K562 (cell line): ENCODE data around the gene RYR1. TPM values are rescaled to one million over a fixed set of nuclear protein-coding genes. Genes with fewer than 3 reads are reported as not detected.

ENCODE experiments used
- CHD1 ChIP-seq: fragments of 200-600 bp; sonication (generic); IDR thresholded peaks from one replicate; pipeline ENCODE4 v1.6.1; 2012; ENCODE audit warnings: mild to moderate bottlenecking, moderate library complexity, low read length, inconsistent platforms
- ELF1 ChIP-seq: fragments of 200-800 bp; sonication (Bioruptor generic); IDR thresholded peaks from 2 replicates; pipeline ENCODE4 v1.6.1; 2016; ENCODE audit warnings: missing genetic modification characterization, missing compliant biosample characterization
- ERF ChIP-seq: fragments of 450-650 bp; formaldehyde crosslinking; IDR thresholded peaks from 2 replicates; pipeline ENCODE4 v1.4.0; 2020; ENCODE audit warnings: mild to moderate bottlenecking, mixed read lengths
- FOXA1 ChIP-seq: fragments of 450-650 bp; IDR thresholded peaks from 2 replicates; pipeline ENCODE4 v1.6.1; 2016; ENCODE audit warnings: mild to moderate bottlenecking, borderline replicate concordance
- FOXM1 ChIP-seq, 2 experiments: fragments of 450-650 bp in 1 of 2; sonication (generic) in 1 of 2; formaldehyde crosslinking in 1 of 2; IDR thresholded peaks; 2 replicates each; pipeline versions ENCODE4 v1.6.1 to v1.9.0; 2017 to 2022; ENCODE audit warnings: low read depth in 2 of 2, mild to moderate bottlenecking in 2 of 2, missing genetic modification reagents in 1 of 2, moderate library complexity in 1 of 2
- HDGF ChIP-seq: fragments of 450-650 bp; IDR thresholded peaks from 2 replicates; pipeline ENCODE4 v1.6.1; 2016
- HMG20A ChIP-seq: fragments of 450-650 bp; formaldehyde crosslinking; conservative IDR thresholded peaks from 2 replicates; pipeline ENCODE4 v1.4.0; 2020; ENCODE audit warnings: mild to moderate bottlenecking, mixed read lengths
- HMGN3 ChIP-seq: IDR thresholded peaks from 2 replicates; pipeline ENCODE4 v1.6.1; 2011; ENCODE audit warnings: borderline replicate concordance, low read depth, mild to moderate bottlenecking, mixed read lengths, low read length; ENCODE audit not compliant: insufficient read length; ENCODE audit errors: extremely low read depth
- KAT8 ChIP-seq: fragments of 450-650 bp; IDR thresholded peaks from 2 replicates; pipeline ENCODE4 v1.6.1; 2016; ENCODE audit warnings: low read depth, mild to moderate bottlenecking
- KDM2B ChIP-seq: fragments of 250-450 bp; sonication (Bioruptor Pico); IDR thresholded peaks from 2 replicates; pipeline ENCODE4 v1.8.0; 2021; ENCODE audit warnings: mild to moderate bottlenecking, moderate library complexity
- KLF6 ChIP-seq: fragments of 250-450 bp; sonication (Bioruptor Pico); IDR thresholded peaks from 2 replicates; pipeline ENCODE4 v1.4.0; 2020; ENCODE audit warnings: mild to moderate bottlenecking, moderate library complexity, borderline replicate concordance
- NCOR1 ChIP-seq: fragments of 450-650 bp; IDR thresholded peaks from 2 replicates; pipeline ENCODE4 v1.6.1; 2016; ENCODE audit warnings: mild to moderate bottlenecking, moderate library complexity
- NFE2L1 ChIP-seq: fragments of 450-650 bp; IDR thresholded peaks from 2 replicates; pipeline ENCODE4 v1.6.1; 2016; ENCODE audit warnings: missing genetic modification characterization, low read depth, mild to moderate bottlenecking, missing compliant biosample characterization, moderate library complexity, borderline replicate concordance
- NFYB ChIP-seq: IDR thresholded peaks from 2 replicates; pipeline ENCODE4 v1.6.1; 2011; ENCODE audit warnings: mild to moderate bottlenecking, moderate library complexity; ENCODE audit not compliant: insufficient read length; ENCODE audit errors: extremely low read depth
- NR1H2 ChIP-seq: sonication (generic); formaldehyde crosslinking; IDR thresholded peaks from 2 replicates; pipeline ENCODE4 v1.4.0; 2020; ENCODE audit warnings: mild to moderate bottlenecking, missing genetic modification reagents
- PHB2 ChIP-seq: fragments of 450-650 bp; IDR thresholded peaks from 2 replicates; pipeline ENCODE4 v1.6.1; 2017; ENCODE audit warnings: low read depth
- PHF20 ChIP-seq: fragments of 450-650 bp; IDR thresholded peaks from 2 replicates; pipeline ENCODE4 v1.6.1; 2018; ENCODE audit not compliant: partially characterized antibody
- RHOXF2B ChIP-seq: fragments of 250-450 bp; sonication (Bioruptor Pico); conservative IDR thresholded peaks from 2 replicates; pipeline ENCODE4 v1.5.1; 2021
- SIN3A ChIP-seq, 2 experiments: fragments of 150-350 bp in 1 of 2; IDR thresholded peaks; 2 replicates each; pipeline ENCODE4 v1.6.1; 2011 to 2016; ENCODE audit warnings: borderline replicate concordance in 2 of 2, low read depth in 2 of 2, low read length in 2 of 2, mild to moderate bottlenecking in 2 of 2, moderate library complexity in 2 of 2; ENCODE audit not compliant: control insufficient read depth in 1 of 2
- SMAD2 ChIP-seq: fragments of 150-350 bp; IDR thresholded peaks from 2 replicates; pipeline ENCODE4 v1.6.1; 2014; ENCODE audit warnings: low read depth, mild to moderate bottlenecking, low read length
- SRSF9 ChIP-seq: fragments of 200-400 bp; formaldehyde crosslinking; IDR thresholded peaks from 2 replicates; pipeline ENCODE4 v1.6.1; 2017; ENCODE audit warnings: low read depth, low read length, borderline replicate concordance
- ZBTB7A ChIP-seq: IDR thresholded peaks from 2 replicates; pipeline ENCODE4 v1.6.1; 2011; ENCODE audit warnings: low read depth, mild to moderate bottlenecking, low read length, moderate library complexity, borderline replicate concordance; ENCODE audit not compliant: control insufficient read depth
- polyA plus RNA-seq, 8 experiments: library from polyadenylated mRNA; depleted of rRNA in 4 of 8; stranded (reverse) in 5 of 8; unstranded in 3 of 8; fragments of >200 nt; fragmentation: Nextera tagmentation in 2 of 8; fragmentation: Illumina TruSeq in 1 of 8; extraction: Ambion mirVana in 2 of 8; extraction: Trizol in 1 of 8; gene quantifications; 2 replicates each; pipeline versions ENCODE4 v1.2.1 to v1.2.3, GENCODE V29; 2011 to 2014; ENCODE audit warnings: inconsistent platforms in 1 of 8, missing spikeins in 1 of 8
- total RNA-seq, 7 experiments: library from RNA; depleted of rRNA in 6 of 7; stranded (reverse); fragments of >200 nt in 6 of 7; fragmentation: Illumina TruSeq in 2 of 7; extraction: Trizol in 2 of 7; gene quantifications; 2 replicates each; pipeline versions ENCODE4 v1.2.1 to v1.2.3, GENCODE V29; 2011 to 2021; ENCODE audit warnings: low replicate concordance in 1 of 7
- TF ChIP-seq, protein P1 (sequence below): fragments of 450-650 bp; IDR thresholded peaks from 2 replicates; pipeline ENCODE4 v1.6.1; 2018; ENCODE audit not compliant: partially characterized antibody
- TF ChIP-seq, protein P2 (sequence below), 2 experiments: fragments of 250-450 bp in 1 of 2; fragments of 450-650 bp in 1 of 2; sonication (Bioruptor Pico) in 1 of 2; IDR thresholded peaks; 2 replicates each; pipeline versions ENCODE4 v1.6.1 to v1.8.0; 2016 to 2021; ENCODE audit warnings: mild to moderate bottlenecking in 2 of 2, moderate library complexity in 2 of 2, missing compliant biosample characterization in 1 of 2, missing genetic modification characterization in 1 of 2

RYR1 gene
- total and polyA plus RNA-seq, 9 of the 15 experiments (the other 6 are each of a cell fraction or from before 2014, with no cell fraction given), result 0.11 to 7.4 (median 3.7) TPM

GRCh38 chr19:38452430-38453366, 19.2 kb downstream of the RYR1 start (continued):
- no peak for TF ChIP-seq FOXA1
- no peak for TF ChIP-seq FOXM1 (IDR thresholded peaks at IDR 0.05; ENCODE audit: low read depth)
- TF ChIP-seq FOXM1 (CRISPR knock-in tag; IDR thresholded peaks at IDR 0.05; ENCODE audit: low read depth), result 0 out of 2 replicates have a peak, but pooled peaks have one; percentile 57
- TF ChIP-seq PHF20, result no peak
- 0 out of 2 replicates have a peak, but pooled peaks have one; percentile 77 for TF ChIP-seq HDGF
- no peak for TF ChIP-seq HMG20A (CRISPR knock-in tag)
- TF ChIP-seq, protein P1, sequence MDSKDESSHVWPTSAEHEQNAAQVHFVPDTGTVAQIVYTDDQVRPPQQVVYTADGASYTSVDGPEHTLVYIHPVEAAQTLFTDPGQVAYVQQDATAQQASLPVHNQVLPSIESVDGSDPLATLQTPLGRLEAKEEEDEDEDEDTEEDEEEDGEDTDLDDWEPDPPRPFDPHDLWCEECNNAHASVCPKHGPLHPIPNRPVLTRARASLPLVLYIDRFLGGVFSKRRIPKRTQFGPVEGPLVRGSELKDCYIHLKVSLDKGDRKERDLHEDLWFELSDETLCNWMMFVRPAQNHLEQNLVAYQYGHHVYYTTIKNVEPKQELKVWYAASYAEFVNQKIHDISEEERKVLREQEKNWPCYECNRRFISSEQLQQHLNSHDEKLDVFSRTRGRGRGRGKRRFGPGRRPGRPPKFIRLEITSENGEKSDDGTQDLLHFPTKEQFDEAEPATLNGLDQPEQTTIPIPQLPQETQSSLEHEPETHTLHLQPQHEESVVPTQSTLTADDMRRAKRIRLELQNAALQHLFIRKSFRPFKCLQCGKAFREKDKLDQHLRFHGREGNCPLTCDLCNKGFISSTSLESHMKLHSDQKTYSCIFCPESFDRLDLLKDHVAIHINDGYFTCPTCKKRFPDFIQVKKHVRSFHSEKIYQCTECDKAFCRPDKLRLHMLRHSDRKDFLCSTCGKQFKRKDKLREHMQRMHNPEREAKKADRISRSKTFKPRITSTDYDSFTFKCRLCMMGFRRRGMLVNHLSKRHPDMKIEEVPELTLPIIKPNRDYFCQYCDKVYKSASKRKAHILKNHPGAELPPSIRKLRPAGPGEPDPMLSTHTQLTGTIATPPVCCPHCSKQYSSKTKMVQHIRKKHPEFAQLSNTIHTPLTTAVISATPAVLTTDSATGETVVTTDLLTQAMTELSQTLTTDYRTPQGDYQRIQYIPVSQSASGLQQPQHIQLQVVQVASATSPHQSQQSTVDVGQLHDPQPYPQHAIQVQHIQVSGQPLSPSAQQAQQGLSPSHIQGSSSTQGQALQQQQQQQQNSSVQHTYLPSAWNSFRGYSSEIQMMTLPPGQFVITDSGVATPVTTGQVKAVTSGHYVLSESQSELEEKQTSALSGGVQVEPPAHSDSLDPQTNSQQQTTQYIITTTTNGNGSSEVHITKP, result no peak
- TF ChIP-seq ZBTB7A, result peak; percentile 45; the same call in 1 of the 2 replicates
- TF ChIP-seq SMAD2, result no peak
- no peak for TF ChIP-seq NCOR1
- TF ChIP-seq KDM2B, result peak; percentile 56; the same call in 1 of the 2 replicates
- no peak for TF ChIP-seq KLF6 (CRISPR knock-in tag)
- no peak for TF ChIP-seq PHB2
- TF ChIP-seq, protein P2, sequence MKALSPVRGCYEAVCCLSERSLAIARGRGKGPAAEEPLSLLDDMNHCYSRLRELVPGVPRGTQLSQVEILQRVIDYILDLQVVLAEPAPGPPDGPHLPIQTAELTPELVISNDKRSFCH (CRISPR knock-in tag; IDR thresholded peaks at IDR 0.05), result no peak
- TF ChIP-seq, protein P2 (tag; IDR thresholded peaks at IDR 0.05), result 0 out of 2 replicates have a peak, but pooled peaks have one; percentile 56
- TF ChIP-seq ERF (CRISPR knock-in tag), result no peak
- TF ChIP-seq KAT8, result no peak
- TF ChIP-seq NR1H2 (CRISPR knock-in tag), result peak; percentile 95; the same call in 1 of the 2 replicates
- no peak for TF ChIP-seq ELF1 (tag)
- no peak for TF ChIP-seq NFE2L1 (tag)
- no peak for TF ChIP-seq RHOXF2B (CRISPR knock-in tag)
- peak; percentile 31 for TF ChIP-seq NFYB
- peak; percentile 52 for TF ChIP-seq HMGN3
- no peak for TF ChIP-seq SIN3A (IDR thresholded peaks at IDR 0.05; ENCODE audit: borderline replicate concordance in 2 of 2, control insufficient read depth in 1 of 2, low read depth in 2 of 2, low read length in 2 of 2)
- TF ChIP-seq CHD1, result no peak
- TF ChIP-seq SRSF9, result no peak
